Measurements from ENCODE around the gene BATF3.

DNA sequence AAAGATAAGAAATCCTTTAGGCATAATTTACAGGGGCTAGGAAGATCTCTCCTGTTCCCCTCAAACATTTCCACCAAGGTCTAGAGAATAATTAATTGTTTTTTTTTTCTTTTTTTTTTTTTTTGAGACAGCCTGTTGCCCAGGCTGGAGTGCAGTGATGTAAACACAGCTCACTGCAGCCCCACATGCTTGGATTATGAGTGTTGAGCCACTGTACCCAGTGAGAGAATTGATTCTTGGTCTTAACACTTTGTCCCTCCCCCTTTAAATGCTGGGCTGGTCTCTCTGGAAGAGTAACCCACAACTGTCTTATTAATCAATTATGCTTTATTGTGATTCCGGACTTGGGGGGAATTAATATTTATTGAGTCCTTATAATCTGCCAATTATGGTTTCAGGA lies 57.7 kb downstream of the BATF3 start:
- TF ChIP-seq POLR2A (IDR thresholded peaks at IDR 0.05): no peak
- TF ChIP-seq, protein P1, sequence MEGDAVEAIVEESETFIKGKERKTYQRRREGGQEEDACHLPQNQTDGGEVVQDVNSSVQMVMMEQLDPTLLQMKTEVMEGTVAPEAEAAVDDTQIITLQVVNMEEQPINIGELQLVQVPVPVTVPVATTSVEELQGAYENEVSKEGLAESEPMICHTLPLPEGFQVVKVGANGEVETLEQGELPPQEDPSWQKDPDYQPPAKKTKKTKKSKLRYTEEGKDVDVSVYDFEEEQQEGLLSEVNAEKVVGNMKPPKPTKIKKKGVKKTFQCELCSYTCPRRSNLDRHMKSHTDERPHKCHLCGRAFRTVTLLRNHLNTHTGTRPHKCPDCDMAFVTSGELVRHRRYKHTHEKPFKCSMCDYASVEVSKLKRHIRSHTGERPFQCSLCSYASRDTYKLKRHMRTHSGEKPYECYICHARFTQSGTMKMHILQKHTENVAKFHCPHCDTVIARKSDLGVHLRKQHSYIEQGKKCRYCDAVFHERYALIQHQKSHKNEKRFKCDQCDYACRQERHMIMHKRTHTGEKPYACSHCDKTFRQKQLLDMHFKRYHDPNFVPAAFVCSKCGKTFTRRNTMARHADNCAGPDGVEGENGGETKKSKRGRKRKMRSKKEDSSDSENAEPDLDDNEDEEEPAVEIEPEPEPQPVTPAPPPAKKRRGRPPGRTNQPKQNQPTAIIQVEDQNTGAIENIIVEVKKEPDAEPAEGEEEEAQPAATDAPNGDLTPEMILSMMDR (IDR thresholded peaks at IDR 0.05): no peak
